H1 (cell line): ENCODE data around the gene TPRN. TPM values are rescaled to one million over a fixed set of nuclear protein-coding genes. Genes with fewer than 3 reads are reported as not detected.

Source experiments
- CTCF ChIP-seq, 3 experiments: IDR thresholded peaks; 1 replicate in 2 of 3; 2 replicates in 1 of 3; pipeline versions ENCODE4 v1.5.1 to v1.6.1; 2011; ENCODE audit warnings: low read length in 3 of 3, mild to moderate bottlenecking in 3 of 3, inconsistent platforms in 2 of 3, low read depth in 1 of 3, moderate library complexity in 1 of 3; ENCODE audit not compliant: insufficient read depth in 1 of 3; ENCODE audit errors: control extremely low read depth in 1 of 3
- EZH2 ChIP-seq: fragments of 200-600 bp; sonication (generic); IDR thresholded peaks from 2 replicates; pipeline ENCODE4 v1.7.1; 2012; ENCODE audit warnings: low read depth, mild to moderate bottlenecking, moderate library complexity, low read length, inconsistent platforms; ENCODE audit not compliant: severe bottlenecking
- NRF1 ChIP-seq: IDR thresholded peaks from 2 replicates; pipeline ENCODE4 v1.6.1; 2011; ENCODE audit warnings: mild to moderate bottlenecking, low read depth, low read length, improper control_type of control experiment
- polyA plus RNA-seq, 7 experiments: library from polyadenylated mRNA; depleted of rRNA in 3 of 7; stranded (reverse) in 5 of 7; unstranded in 2 of 7; fragments of >200 nt in 5 of 7; fragments of 200-250 nt in 2 of 7; gene quantifications; 1 replicate in 5 of 7; 2 replicates in 1 of 7; 4 replicates in 1 of 7; pipeline versions ENCODE4 v1.2.1 to v1.2.3, GENCODE V29; 2011 to 2013; ENCODE audit warnings: missing spikeins in 2 of 7, mixed read lengths in 2 of 7
- total RNA-seq: library from RNA; stranded (reverse); fragmentation: NEBNext Ultra II Directional; extraction: Animal tissue kit (Norgen Biotek cat#: 25700); gene quantifications from 2 replicates; pipeline ENCODE4 v1.2.1, GENCODE V29; 2021

Gene TPRN
- total and polyA plus RNA-seq, 2 of the 8 experiments (the other 6 are each of a cell fraction or from before 2014, with no cell fraction given): 9.7 to 23.2 TPM

DNA sequence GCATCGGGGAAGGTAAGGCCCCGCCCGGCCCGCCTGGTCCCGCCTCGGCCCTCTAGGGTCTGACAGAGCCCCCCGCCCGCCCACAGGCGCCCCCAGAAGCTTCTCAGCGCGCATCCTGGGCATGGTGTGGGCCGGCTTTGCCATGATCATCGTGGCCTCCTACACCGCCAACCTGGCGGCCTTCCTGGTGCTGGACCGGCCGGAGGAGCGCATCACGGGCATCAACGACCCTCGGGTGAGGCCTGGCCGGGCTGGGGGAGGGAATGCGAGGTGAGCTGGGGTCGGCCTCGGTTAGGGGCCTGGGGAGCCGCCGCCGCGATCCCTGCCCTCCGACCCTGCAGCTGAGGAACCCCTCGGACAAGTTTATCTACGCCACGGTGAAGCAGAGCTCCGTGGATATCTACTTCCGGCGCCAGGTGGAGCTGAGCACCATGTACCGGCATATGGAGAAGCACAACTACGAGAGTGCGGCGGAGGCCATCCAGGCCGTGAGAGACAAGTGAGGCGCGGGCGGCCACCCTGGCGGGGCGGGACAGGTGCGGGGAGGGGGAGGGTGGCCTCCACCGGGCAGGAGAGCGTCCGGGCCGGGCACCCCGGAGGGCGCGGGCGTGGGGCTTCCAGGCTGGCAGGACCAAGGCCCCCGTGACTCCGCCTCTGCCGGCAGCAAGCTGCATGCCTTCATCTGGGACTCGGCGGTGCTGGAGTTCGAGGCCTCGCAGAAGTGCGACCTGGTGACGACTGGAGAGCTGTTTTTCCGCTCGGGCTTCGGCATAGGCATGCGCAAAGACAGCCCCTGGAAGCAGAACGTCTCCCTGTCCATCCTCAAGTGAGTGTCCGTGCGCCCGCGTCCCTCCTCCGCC lies 37.8 kb downstream of the TPRN start (continued):
- TF ChIP-seq CTCF (IDR thresholded peaks at IDR 0.05; ENCODE audit: control extremely low read depth in 1 of 3, insufficient read depth in 1 of 3, low read depth in 1 of 3, low read length in 3 of 3) (peak in 1 of 3 experiments; percentile 3; a peak in 1 of 4 replicates), EZH2 (peak; percentile 81), NRF1 (peak; percentile 59)
- TF ChIP-seq, all 59 proteins: peak for 7
